ENCODE data around the gene RELN.

Gene RELN

DNA sequence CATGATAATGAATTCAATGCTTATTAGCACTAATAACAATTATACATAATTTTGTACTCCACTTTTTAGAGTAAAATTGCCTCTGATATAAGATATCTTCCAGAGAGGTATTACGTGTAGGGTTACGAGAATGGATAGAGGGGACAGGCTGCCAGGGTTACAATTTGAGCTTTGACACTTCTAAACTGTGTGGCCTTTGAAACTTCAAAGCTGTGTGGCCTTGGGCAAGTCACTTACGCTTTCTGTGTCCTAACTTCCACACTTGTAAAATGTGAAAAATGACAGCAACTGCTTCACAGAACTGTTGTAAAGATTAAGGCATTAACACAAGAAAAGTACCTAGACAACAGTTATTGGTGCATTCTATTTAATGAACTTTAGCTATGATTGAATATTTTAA lies 283.9 kb downstream of the RELN start:
- Histone ChIP-seq H3K27ac (ENCODE audit: low read length) (no peak overlapping the region), H3K4me1 (ENCODE audit: control insufficient read depth, low read depth, low read length) (no peaks in the 10 kb centered on the region), H3K9ac (ENCODE audit: low read length) (no peak overlapping the region), H3K4me3 (ENCODE audit: low read length) (no peak overlapping the region), H3K36me3 (ENCODE audit: control insufficient read depth, low read depth, low read length) (no peaks in the 10 kb centered on the region), H3K27me3 (ENCODE audit: control insufficient read depth, insufficient read depth, low read length) (no peaks in the 10 kb centered on the region), H3K9me3 (ENCODE audit: control insufficient read depth, low read depth, low read length) (no peaks in the 10 kb centered on the region)

DNA sequence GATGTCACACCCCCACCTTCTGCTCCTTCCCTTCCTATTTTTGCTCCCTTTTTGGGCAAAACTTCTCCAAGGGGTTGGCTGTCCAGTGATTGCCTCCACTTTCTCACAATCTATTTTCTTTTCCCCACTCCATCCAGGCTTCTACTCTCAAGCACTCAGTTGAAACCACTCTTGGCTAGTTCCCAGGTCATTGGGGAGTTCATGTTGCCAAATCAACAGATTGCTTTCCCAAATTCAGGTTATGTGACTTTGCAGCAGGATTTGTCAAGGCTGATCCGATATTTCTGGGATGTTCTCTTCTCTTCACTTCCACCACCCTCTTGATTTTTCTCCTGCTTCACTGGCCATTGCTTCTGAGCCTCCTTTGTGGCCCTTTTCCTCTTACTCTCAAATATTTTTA lies 284.8 kb downstream of the RELN start:
- Histone ChIP-seq H3K4me3 (ENCODE audit: low read length) (no peak overlapping the region), H3K36me3 (ENCODE audit: control insufficient read depth, low read depth, low read length) (no peaks in the 10 kb centered on the region), H3K4me1 (ENCODE audit: control insufficient read depth, low read depth, low read length) (no peaks in the 10 kb centered on the region), H3K27me3 (ENCODE audit: control insufficient read depth, insufficient read depth, low read length) (no peaks in the 10 kb centered on the region), H3K27ac (ENCODE audit: low read length) (no peak overlapping the region), H3K9ac (ENCODE audit: low read length) (no peak overlapping the region), H3K9me3 (ENCODE audit: control insufficient read depth, low read depth, low read length) (no peaks in the 10 kb centered on the region)

DNA sequence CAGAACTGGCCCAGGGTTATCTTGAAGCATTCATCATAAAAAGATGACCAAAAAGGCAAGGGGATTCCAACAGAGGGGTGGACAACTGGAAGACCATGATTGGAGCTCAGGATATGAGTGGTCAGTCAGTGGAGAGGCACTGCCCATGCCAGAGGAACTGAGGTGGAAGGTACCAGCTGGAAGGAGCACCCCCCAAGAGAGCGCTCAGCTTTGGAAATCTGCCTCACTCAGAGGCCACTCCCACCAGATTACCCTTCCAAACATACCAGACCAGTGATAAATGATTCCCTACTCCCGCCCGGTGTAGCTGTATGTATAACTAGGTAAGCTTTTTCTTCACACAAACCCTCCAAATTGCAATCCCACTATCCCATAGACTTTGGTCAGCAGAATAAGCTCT lies 286.5 kb downstream of the RELN start:
- no peak overlapping the region for H3K9ac ChIP-seq (ENCODE audit: low read length)
- H3K27ac ChIP-seq (ENCODE audit: low read length), result no peak overlapping the region
- H3K36me3 ChIP-seq (ENCODE audit: control insufficient read depth, low read depth, low read length), result no peaks in the 10 kb centered on the region
- H3K27me3 ChIP-seq (ENCODE audit: control insufficient read depth, insufficient read depth, low read length), result no peaks in the 10 kb centered on the region
- no peaks in the 10 kb centered on the region for H3K9me3 ChIP-seq (ENCODE audit: control insufficient read depth, low read depth, low read length)
- no peaks in the 10 kb centered on the region for H3K4me1 ChIP-seq (ENCODE audit: control insufficient read depth, low read depth, low read length)
- H3K4me3 ChIP-seq (ENCODE audit: low read length), result no peak overlapping the region

DNA sequence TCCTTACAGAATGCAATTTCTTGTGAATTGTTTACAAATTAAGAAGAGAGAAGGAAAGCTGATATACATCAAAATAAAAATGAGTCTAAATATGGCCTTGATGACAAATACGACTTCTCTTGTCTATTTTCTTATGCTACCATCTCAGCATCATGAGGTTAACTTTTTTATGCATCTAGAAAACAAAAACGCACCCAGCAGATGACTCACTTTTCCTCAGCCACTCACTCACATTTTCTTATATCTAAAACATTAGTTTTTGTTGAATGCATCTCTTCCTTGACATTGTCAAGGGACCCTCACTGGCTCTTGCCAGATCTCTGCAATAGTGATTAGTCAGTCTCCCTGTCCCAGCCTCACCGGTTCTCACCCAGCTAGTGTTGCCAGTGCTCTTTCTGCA lies 287.0 kb downstream of the RELN start:
- no peaks in the 10 kb centered on the region for H3K27me3 ChIP-seq (ENCODE audit: control insufficient read depth, insufficient read depth, low read length)
- H3K9me3 ChIP-seq (ENCODE audit: control insufficient read depth, low read depth, low read length), result no peaks in the 10 kb centered on the region
- H3K27ac ChIP-seq (ENCODE audit: low read length), result no peak overlapping the region
- no peaks in the 10 kb centered on the region for H3K4me1 ChIP-seq (ENCODE audit: control insufficient read depth, low read depth, low read length)
- H3K36me3 ChIP-seq (ENCODE audit: control insufficient read depth, low read depth, low read length), result no peaks in the 10 kb centered on the region
- no peak overlapping the region for H3K9ac ChIP-seq (ENCODE audit: low read length)
- no peak overlapping the region for H3K4me3 ChIP-seq (ENCODE audit: low read length)

DNA sequence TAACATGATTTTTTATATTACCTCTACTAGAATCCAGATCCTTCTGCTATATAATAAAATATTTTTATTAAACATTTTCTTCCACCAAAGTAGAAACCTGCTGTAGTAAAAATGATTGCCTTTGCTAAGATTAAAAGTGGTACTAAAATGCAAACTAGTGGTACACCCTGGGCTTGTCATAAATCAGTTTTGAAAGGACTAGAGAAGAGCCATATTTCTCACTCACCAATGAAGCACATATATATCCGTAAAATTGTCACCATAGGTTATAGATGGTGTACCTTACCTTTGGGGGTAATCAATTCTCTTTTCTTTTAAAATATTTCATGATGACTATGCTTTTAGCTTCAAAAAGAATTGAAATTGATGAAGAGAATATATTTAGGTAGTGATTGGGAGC lies 290.4 kb downstream of the RELN start:
- Histone ChIP-seq H3K27me3 (ENCODE audit: control insufficient read depth, insufficient read depth, low read length) (no peaks in the 10 kb centered on the region), H3K9ac (ENCODE audit: low read length) (no peak overlapping the region), H3K4me3 (ENCODE audit: low read length) (no peak overlapping the region), H3K9me3 (ENCODE audit: control insufficient read depth, low read depth, low read length) (no peaks in the 10 kb centered on the region), H3K4me1 (ENCODE audit: control insufficient read depth, low read depth, low read length) (no peaks in the 10 kb centered on the region), H3K36me3 (ENCODE audit: control insufficient read depth, low read depth, low read length) (no peaks in the 10 kb centered on the region), H3K27ac (ENCODE audit: low read length) (no peak overlapping the region)

DNA sequence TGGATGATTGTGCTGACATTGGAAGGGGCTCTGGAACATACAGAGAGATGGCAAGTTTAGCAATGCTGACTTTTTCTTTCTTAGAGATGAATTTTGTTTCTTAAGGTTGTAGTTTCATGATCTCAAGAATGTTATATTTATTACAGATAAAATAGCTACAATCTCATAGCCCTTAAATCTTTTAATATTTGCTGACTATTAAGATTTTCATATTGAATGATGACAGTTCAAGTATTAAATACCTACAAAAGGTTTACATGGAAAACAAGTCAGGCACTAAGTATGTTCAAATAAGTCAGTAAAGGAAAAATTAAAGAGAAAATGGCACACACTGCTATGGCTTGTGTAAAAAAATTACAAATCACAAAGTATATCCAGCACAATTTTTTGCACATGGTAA lies 291.4 kb downstream of the RELN start:
- Histone ChIP-seq H3K4me1 (ENCODE audit: control insufficient read depth, low read depth, low read length) (no peaks in the 10 kb centered on the region), H3K4me3 (ENCODE audit: low read length) (no peak overlapping the region), H3K9ac (ENCODE audit: low read length) (no peak overlapping the region), H3K36me3 (ENCODE audit: control insufficient read depth, low read depth, low read length) (no peaks in the 10 kb centered on the region), H3K27ac (ENCODE audit: low read length) (no peak overlapping the region), H3K27me3 (ENCODE audit: control insufficient read depth, insufficient read depth, low read length) (no peaks in the 10 kb centered on the region), H3K9me3 (ENCODE audit: control insufficient read depth, low read depth, low read length) (no peaks in the 10 kb centered on the region)

DNA sequence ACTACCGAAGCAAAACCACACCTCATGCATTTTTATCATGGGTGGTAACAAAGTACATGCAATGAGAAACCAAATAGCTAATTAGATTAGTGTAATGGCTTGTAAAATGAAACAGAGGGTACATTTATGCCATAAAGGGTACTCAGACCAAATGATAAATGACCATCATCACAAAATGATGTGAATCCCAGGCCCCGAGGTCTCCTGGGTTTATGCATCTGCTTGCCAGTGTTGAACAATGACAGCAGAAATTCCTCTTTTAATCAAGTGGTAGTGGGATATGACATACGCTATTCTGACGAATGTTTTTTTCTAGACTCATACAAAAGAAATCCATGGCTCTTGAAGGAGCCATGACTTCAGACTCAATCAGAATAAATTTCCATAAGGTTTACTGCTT lies 293.9 kb downstream of the RELN start:
- Histone ChIP-seq H3K9ac (ENCODE audit: low read length) (no peak overlapping the region), H3K4me1 (ENCODE audit: control insufficient read depth, low read depth, low read length) (no peaks in the 10 kb centered on the region)

DNA sequence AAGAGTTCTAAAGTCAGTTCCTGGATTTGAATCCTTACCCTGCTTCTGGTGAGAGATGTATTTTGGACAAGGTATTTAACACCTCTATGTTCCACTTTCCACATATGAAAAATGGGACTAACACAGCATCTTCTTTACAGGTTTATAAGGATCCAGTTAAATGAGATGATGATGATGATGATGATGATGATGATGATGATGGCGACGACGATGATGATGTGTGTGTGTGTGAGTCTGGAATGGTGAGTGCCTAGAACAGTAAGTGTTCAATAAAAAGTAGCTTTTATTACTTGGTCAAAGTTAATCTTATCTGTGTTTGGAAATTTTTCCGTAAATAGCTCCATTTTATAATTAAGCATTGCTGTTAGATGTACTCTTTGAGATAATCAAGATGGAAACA lies 295.2 kb downstream of the RELN start:
- no peak overlapping the region for H3K4me3 ChIP-seq (ENCODE audit: low read length)
- H3K27me3 ChIP-seq (ENCODE audit: control insufficient read depth, insufficient read depth, low read length), result no peaks in the 10 kb centered on the region
- no peaks in the 10 kb centered on the region for H3K36me3 ChIP-seq (ENCODE audit: control insufficient read depth, low read depth, low read length)

More for the DNA sequence above, 293.9 kb downstream of the RELN start:
- Histone ChIP-seq H3K4me3 (ENCODE audit: low read length) (no peak overlapping the region), H3K36me3 (ENCODE audit: control insufficient read depth, low read depth, low read length) (no peaks in the 10 kb centered on the region), H3K27ac (ENCODE audit: low read length) (no peak overlapping the region), H3K27me3 (ENCODE audit: control insufficient read depth, insufficient read depth, low read length) (no peaks in the 10 kb centered on the region), H3K9me3 (ENCODE audit: control insufficient read depth, low read depth, low read length) (no peaks in the 10 kb centered on the region)

DNA sequence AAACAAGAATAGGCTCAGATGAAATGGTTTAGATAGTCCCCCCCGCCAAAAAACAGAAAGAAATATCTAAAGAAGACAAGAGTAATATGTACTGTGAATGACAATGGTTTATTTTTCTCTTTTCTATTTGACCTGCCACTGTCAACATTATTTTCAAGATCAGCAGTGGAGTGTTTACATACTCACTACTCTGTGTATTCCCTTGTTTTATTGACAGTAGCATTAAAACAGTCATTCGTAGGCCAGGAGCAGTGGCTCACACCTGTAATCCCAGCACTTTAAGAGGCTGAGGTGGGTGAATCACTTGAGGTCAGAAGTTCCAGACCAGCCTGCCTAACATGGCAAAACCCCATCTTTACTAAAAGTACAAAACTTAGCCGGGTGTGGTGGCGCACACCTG lies 298.2 kb downstream of the RELN start:
- Histone ChIP-seq H3K36me3 (ENCODE audit: control insufficient read depth, low read depth, low read length) (no peaks in the 10 kb centered on the region), H3K27ac (ENCODE audit: low read length) (no peak overlapping the region), H3K9ac (ENCODE audit: low read length) (no peak overlapping the region), H3K9me3 (ENCODE audit: control insufficient read depth, low read depth, low read length) (no peaks in the 10 kb centered on the region), H3K27me3 (ENCODE audit: control insufficient read depth, insufficient read depth, low read length) (no peaks in the 10 kb centered on the region), H3K4me1 (ENCODE audit: control insufficient read depth, low read depth, low read length) (no peaks in the 10 kb centered on the region), H3K4me3 (ENCODE audit: low read length) (no peak overlapping the region)

More for the DNA sequence above, 295.2 kb downstream of the RELN start:
- Histone ChIP-seq H3K9me3 (ENCODE audit: control insufficient read depth, low read depth, low read length) (no peaks in the 10 kb centered on the region), H3K4me1 (ENCODE audit: control insufficient read depth, low read depth, low read length) (no peaks in the 10 kb centered on the region), H3K27ac (ENCODE audit: low read length) (no peak overlapping the region), H3K9ac (ENCODE audit: low read length) (no peak overlapping the region)

DNA sequence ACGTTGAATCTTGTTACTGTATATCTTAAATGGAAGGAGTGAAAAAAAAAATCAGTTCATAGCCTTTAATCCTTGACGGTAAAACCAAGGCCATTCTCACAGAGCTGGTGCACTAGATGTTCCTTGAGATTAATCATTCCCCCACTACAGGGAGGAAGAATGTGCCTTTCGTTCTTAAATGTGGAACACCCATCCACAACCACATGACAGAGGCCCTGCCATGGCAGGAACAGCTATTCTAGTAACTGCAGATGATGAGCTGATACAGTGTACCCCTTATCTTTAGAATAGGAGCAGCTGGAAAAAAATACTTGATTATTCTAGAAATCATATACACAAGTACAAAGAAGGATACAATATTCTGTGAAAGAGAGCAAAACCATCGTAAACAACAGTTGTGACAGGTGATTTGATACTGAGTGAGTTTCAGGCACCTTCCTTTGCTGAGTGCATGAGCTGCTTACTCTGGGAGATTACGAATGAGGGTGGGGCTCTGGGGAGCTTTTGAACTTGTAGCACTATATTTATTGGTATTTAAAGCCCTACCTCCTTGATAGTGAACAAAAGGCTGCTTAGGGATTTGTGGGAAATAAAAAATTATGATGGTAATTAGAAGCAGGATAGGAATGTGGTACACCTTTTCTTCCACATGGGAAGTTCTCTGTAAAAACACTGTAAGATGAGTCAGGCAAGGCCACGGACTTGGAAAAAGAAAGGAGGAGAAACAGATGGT lies 299.1 kb downstream of the RELN start:
- Histone ChIP-seq H3K4me3 (ENCODE audit: low read length) (no peak overlapping the region), H3K9ac (ENCODE audit: low read length) (no peak overlapping the region), H3K36me3 (ENCODE audit: control insufficient read depth, low read depth, low read length) (no peaks in the 10 kb centered on the region), H3K9me3 (ENCODE audit: control insufficient read depth, low read depth, low read length) (no peaks in the 10 kb centered on the region), H3K27me3 (ENCODE audit: control insufficient read depth, insufficient read depth, low read length) (no peaks in the 10 kb centered on the region), H3K27ac (ENCODE audit: low read length) (no peak overlapping the region), H3K4me1 (ENCODE audit: control insufficient read depth, low read depth, low read length) (no peaks in the 10 kb centered on the region)

DNA sequence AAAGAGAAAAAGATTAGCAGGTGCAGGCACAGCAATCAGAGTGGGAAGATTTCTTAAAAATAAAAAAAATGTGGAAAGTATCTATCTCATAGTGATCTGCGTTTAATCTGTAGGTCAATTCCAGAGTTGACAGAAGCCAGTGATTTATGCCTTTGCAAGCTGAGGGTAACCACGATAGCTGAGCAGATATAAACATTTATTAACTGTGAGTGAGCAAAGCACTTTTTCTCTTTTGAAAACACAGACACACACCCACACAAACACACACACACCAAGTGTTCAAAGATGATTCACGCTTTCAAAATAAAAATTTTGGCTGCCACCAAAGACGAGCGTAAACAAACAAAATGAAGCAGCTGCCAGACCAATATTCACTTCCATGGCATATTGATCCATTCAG lies 300.2 kb downstream of the RELN start:
- Histone ChIP-seq H3K36me3 (ENCODE audit: control insufficient read depth, low read depth, low read length) (no peaks in the 10 kb centered on the region), H3K4me1 (ENCODE audit: control insufficient read depth, low read depth, low read length) (no peaks in the 10 kb centered on the region), H3K27ac (ENCODE audit: low read length) (no peak overlapping the region), H3K4me3 (ENCODE audit: low read length) (no peak overlapping the region), H3K9me3 (ENCODE audit: control insufficient read depth, low read depth, low read length) (no peaks in the 10 kb centered on the region), H3K27me3 (ENCODE audit: control insufficient read depth, insufficient read depth, low read length) (no peaks in the 10 kb centered on the region), H3K9ac (ENCODE audit: low read length) (no peak overlapping the region)

DNA sequence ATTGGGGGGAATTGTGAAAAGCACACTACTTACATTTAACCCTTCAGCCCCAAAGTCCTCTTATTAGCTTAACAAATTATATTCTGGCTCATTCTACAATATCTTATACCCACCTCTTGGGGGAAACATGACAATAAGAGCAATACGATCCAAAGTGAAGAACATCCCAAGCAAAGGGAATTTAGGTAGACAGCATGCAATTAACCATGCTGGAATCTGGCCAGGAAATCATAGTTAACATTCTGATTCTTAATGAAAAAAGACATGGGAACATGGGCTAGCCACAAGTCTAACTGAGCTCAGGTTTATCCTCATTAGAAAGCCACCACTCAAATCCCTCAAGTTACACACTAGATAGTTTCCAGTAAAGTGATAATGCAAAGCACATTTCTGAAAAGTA lies 301.5 kb downstream of the RELN start:
- H3K9me3 ChIP-seq (ENCODE audit: control insufficient read depth, low read depth, low read length), result no peaks in the 10 kb centered on the region
- H3K4me3 ChIP-seq (ENCODE audit: low read length), result no peak overlapping the region
- H3K36me3 ChIP-seq (ENCODE audit: control insufficient read depth, low read depth, low read length), result no peaks in the 10 kb centered on the region
- H3K4me1 ChIP-seq (ENCODE audit: control insufficient read depth, low read depth, low read length), result no peaks in the 10 kb centered on the region
- H3K27ac ChIP-seq (ENCODE audit: low read length), result no peak overlapping the region
- no peak overlapping the region for H3K9ac ChIP-seq (ENCODE audit: low read length)
- no peaks in the 10 kb centered on the region for H3K27me3 ChIP-seq (ENCODE audit: control insufficient read depth, insufficient read depth, low read length)

Measured in iPS-18a (cell line).